ENCODE measurements around the gene ATP1B3. TPM values are rescaled to one million over a fixed set of nuclear protein-coding genes. Genes with fewer than 3 reads are reported as not detected.

Gene ATP1B3
- total RNA-seq: 173 and 176 TPM in 2 replicates

GRCh38 chr3:141876381-141876890, at the start of gene ATP1B3:
TSS of gene ATP1B3 (plus strand) at chr3:141876643. CDS start at chr3:141876802, 159 bp downstream.

Small RNA genes within 50 kb of the gene (small RNA-seq; reads per million reads assigned to genes)
- gene HMGN2P25: not detected
- not detected for gene RNU6-509P

Other genes with a start within 250 kb of the ATP1B3 start
- gene RNF7, start 138.3 kb upstream of the ATP1B3 start, total RNA-seq: 51.7 and 67.3 TPM in 2 replicates
- not detected in 2 replicates for gene GRK7, start 113.2 kb upstream of the ATP1B3 start, total RNA-seq